Spleen (tissue), 7 donors: ENCODE results near the gene LRIG1.

Source experiments
- CTCF ChIP-seq, 11 experiments: fragments of 200-600 bp in 7 of 11; fragments of 450-650 bp in 4 of 11; sonication (generic) in 4 of 11; IDR thresholded peaks in 8 of 11; conservative IDR thresholded peaks in 3 of 11; 1 replicate in 7 of 11; 2 replicates in 4 of 11; pipeline versions ENCODE4 v1.4.0 to v1.8.0; 2016 to 2021; ENCODE audit warnings: antibody characterized with exemption in 11 of 11, inconsistent platforms in 4 of 11, mild to moderate bottlenecking in 1 of 11
- POLR2A ChIP-seq, 3 donors: fragments of 450-650 bp; IDR thresholded peaks; one replicate each; pipeline ENCODE4 v1.5.1; 2017; ENCODE audit warnings: antibody characterized with exemption in 3 of 3, mild to moderate bottlenecking in 1 of 3
- donor health status: DM: no; HTN: no; CAD: no; lungs with moderate emphysema.
- donor health status: DM: no; HTN: no; CAD: no.
- donor health status: DM: no; HTN: no; CAD: no.

DNA sequence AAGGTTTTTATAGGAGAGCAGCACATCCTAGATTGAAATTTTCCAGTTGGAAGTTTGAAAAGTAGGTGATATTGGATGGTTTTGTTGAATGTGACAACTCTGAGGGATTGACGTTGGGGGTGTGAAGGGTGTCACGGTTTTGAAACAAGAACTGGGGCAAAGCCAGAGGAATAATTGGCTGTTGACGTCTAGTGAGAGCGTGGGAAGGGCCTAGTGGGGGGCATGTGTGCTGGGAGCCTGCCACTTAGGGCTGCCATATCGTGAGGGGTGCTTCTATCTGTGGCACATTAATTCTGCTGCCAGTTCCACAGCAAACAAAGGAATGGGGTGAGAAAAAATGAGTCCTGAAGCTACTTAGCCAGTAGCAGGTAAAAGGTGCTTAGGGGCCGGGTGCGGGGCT, 129.4 kb downstream of the LRIG1 start:
- TF ChIP-seq CTCF (IDR thresholded peaks at IDR 0.05 in 8 of 11, conservative IDR thresholded peaks at IDR 0.05 in 3 of 11) (no peak), POLR2A (IDR thresholded peaks at IDR 0.05) (no peak)
